ENCODE results near the gene CNTROB.

The CNTROB gene

GRCh38 chr17:7982173-7982572 lies 50.2 kb downstream of the CNTROB start:
- Histone ChIP-seq H3K27me3 (ENCODE audit: control insufficient read depth, insufficient read depth, low read length) (peaks cover 6% of the 10 kb centered on the region), H3K4me1 (ENCODE audit: control insufficient read depth, insufficient read depth, low read length) (no peaks in the 10 kb centered on the region)

GRCh38 chr17:7982666-7983065 lies 50.7 kb downstream of the CNTROB start:
- no peaks in the 10 kb centered on the region for H3K36me3 ChIP-seq (ENCODE audit: control insufficient read depth, insufficient read depth, low read length)

More at GRCh38 chr17:7982173-7982572, 50.2 kb downstream of the CNTROB start:
- Histone ChIP-seq H3K9me3 (ENCODE audit: control insufficient read depth, low read length) (no peaks in the 10 kb centered on the region), H3K9ac (ENCODE audit: low read length) (no peak overlapping the region), H3K36me3 (ENCODE audit: control insufficient read depth, insufficient read depth, low read length) (no peaks in the 10 kb centered on the region), H3K4me3 (ENCODE audit: low read length) (no peak overlapping the region)

GRCh38 chr17:7984904-7985303 lies 52.9 kb downstream of the CNTROB start:
- Histone ChIP-seq H3K9me3 (ENCODE audit: control insufficient read depth, low read length) (no peaks in the 10 kb centered on the region), H3K4me1 (ENCODE audit: control insufficient read depth, insufficient read depth, low read length) (no peaks in the 10 kb centered on the region), H3K4me3 (ENCODE audit: low read length) (no peak overlapping the region), H3K27me3 (ENCODE audit: control insufficient read depth, insufficient read depth, low read length) (peaks cover 6% of the 10 kb centered on the region), H3K36me3 (ENCODE audit: control insufficient read depth, insufficient read depth, low read length) (no peaks in the 10 kb centered on the region), H3K9ac (ENCODE audit: low read length) (no peak overlapping the region)

More at GRCh38 chr17:7982666-7983065, 50.7 kb downstream of the CNTROB start:
- Histone ChIP-seq H3K9me3 (ENCODE audit: control insufficient read depth, low read length) (no peaks in the 10 kb centered on the region), H3K27me3 (ENCODE audit: control insufficient read depth, insufficient read depth, low read length) (peaks cover 6% of the 10 kb centered on the region), H3K4me3 (ENCODE audit: low read length) (no peak overlapping the region), H3K4me1 (ENCODE audit: control insufficient read depth, insufficient read depth, low read length) (no peaks in the 10 kb centered on the region), H3K9ac (ENCODE audit: low read length) (no peak overlapping the region)

- H3K9me3 ChIP-seq (ENCODE audit: control insufficient read depth, low read length) = no peaks in the 10 kb centered on the region
- no peak overlapping the region for H3K9ac ChIP-seq (ENCODE audit: low read length)
- H3K27me3 ChIP-seq (ENCODE audit: control insufficient read depth, insufficient read depth, low read length) = no peaks in the 10 kb centered on the region
- H3K4me1 ChIP-seq (ENCODE audit: control insufficient read depth, insufficient read depth, low read length) = no peaks in the 10 kb centered on the region
- no peak overlapping the region for H3K4me3 ChIP-seq (ENCODE audit: low read length)
- no peaks in the 10 kb centered on the region for H3K36me3 ChIP-seq (ENCODE audit: control insufficient read depth, insufficient read depth, low read length)
These were observed 55.3 kb downstream of the CNTROB start for GRCh38 chr17:7987112-7987893.

GRCh38 chr17:7988750-7989178 lies 56.8 kb downstream of the CNTROB start:
- no peak overlapping the region for H3K9ac ChIP-seq (ENCODE audit: low read length)

GRCh38 chr17:7989781-7990655 lies 58.0 kb downstream of the CNTROB start:
- peak overlapping the region; percentile 56 for H3K4me3 ChIP-seq (ENCODE audit: low read length)

More at GRCh38 chr17:7988750-7989178, 56.8 kb downstream of the CNTROB start:
- Histone ChIP-seq H3K27me3 (ENCODE audit: control insufficient read depth, insufficient read depth, low read length) (no peaks in the 10 kb centered on the region), H3K9me3 (ENCODE audit: control insufficient read depth, low read length) (no peaks in the 10 kb centered on the region), H3K4me1 (ENCODE audit: control insufficient read depth, insufficient read depth, low read length) (no peaks in the 10 kb centered on the region), H3K36me3 (ENCODE audit: control insufficient read depth, insufficient read depth, low read length) (no peaks in the 10 kb centered on the region), H3K4me3 (ENCODE audit: low read length) (no peak overlapping the region)

GRCh38 chr17:7992516-7992915 lies 60.5 kb downstream of the CNTROB start:
- Histone ChIP-seq H3K4me1 (ENCODE audit: control insufficient read depth, insufficient read depth, low read length) (peaks cover 7% of the 10 kb centered on the region), H3K36me3 (ENCODE audit: control insufficient read depth, insufficient read depth, low read length) (no peaks in the 10 kb centered on the region), H3K9ac (ENCODE audit: low read length) (no peak overlapping the region), H3K27me3 (ENCODE audit: control insufficient read depth, insufficient read depth, low read length) (peaks cover 4% of the 10 kb centered on the region), H3K4me3 (ENCODE audit: low read length) (no peak overlapping the region), H3K9me3 (ENCODE audit: control insufficient read depth, low read length) (no peaks in the 10 kb centered on the region)

More at GRCh38 chr17:7989781-7990655, 58.0 kb downstream of the CNTROB start:
- Histone ChIP-seq H3K4me1 (ENCODE audit: control insufficient read depth, insufficient read depth, low read length) (no peaks in the 10 kb centered on the region), H3K36me3 (ENCODE audit: control insufficient read depth, insufficient read depth, low read length) (no peaks in the 10 kb centered on the region), H3K9ac (ENCODE audit: low read length) (peak overlapping the region; percentile 65), H3K27me3 (ENCODE audit: control insufficient read depth, insufficient read depth, low read length) (peaks cover 4% of the 10 kb centered on the region), H3K9me3 (ENCODE audit: control insufficient read depth, low read length) (no peaks in the 10 kb centered on the region)

- Histone ChIP-seq H3K36me3 (ENCODE audit: control insufficient read depth, insufficient read depth, low read length) (no peaks in the 10 kb centered on the region), H3K9ac (ENCODE audit: low read length) (no peak overlapping the region), H3K9me3 (ENCODE audit: control insufficient read depth, low read length) (no peaks in the 10 kb centered on the region), H3K27me3 (ENCODE audit: control insufficient read depth, insufficient read depth, low read length) (peaks cover 4% of the 10 kb centered on the region), H3K4me3 (ENCODE audit: low read length) (no peak overlapping the region), H3K4me1 (ENCODE audit: control insufficient read depth, insufficient read depth, low read length) (peaks cover 8% of the 10 kb centered on the region)
These were observed 60.9 kb downstream of the CNTROB start for GRCh38 chr17:7992924-7993323.

- Histone ChIP-seq H3K9me3 (ENCODE audit: control insufficient read depth, low read length) (no peaks in the 10 kb centered on the region), H3K9ac (ENCODE audit: low read length) (no peak overlapping the region), H3K27me3 (ENCODE audit: control insufficient read depth, insufficient read depth, low read length) (peaks cover 10% of the 10 kb centered on the region), H3K36me3 (ENCODE audit: control insufficient read depth, insufficient read depth, low read length) (no peaks in the 10 kb centered on the region), H3K4me3 (ENCODE audit: low read length) (no peak overlapping the region), H3K4me1 (ENCODE audit: control insufficient read depth, insufficient read depth, low read length) (peaks cover 8% of the 10 kb centered on the region)
These were observed 62.1 kb downstream of the CNTROB start for GRCh38 chr17:7993972-7994589.

GRCh38 chr17:7995724-7996123 lies 63.7 kb downstream of the CNTROB start:
- no peak overlapping the region for H3K9ac ChIP-seq (ENCODE audit: low read length)
- H3K27me3 ChIP-seq (ENCODE audit: control insufficient read depth, insufficient read depth, low read length) = peaks cover 15% of the 10 kb centered on the region
- H3K9me3 ChIP-seq (ENCODE audit: control insufficient read depth, low read length) = no peaks in the 10 kb centered on the region
- no peak overlapping the region for H3K4me3 ChIP-seq (ENCODE audit: low read length)
- H3K36me3 ChIP-seq (ENCODE audit: control insufficient read depth, insufficient read depth, low read length) = no peaks in the 10 kb centered on the region
- peaks cover 8% of the 10 kb centered on the region for H3K4me1 ChIP-seq (ENCODE audit: control insufficient read depth, insufficient read depth, low read length)

GRCh38 chr17:7997186-7997585 lies 65.2 kb downstream of the CNTROB start:
- Histone ChIP-seq H3K9ac (ENCODE audit: low read length) (no peak overlapping the region), H3K4me3 (ENCODE audit: low read length) (no peak overlapping the region), H3K36me3 (ENCODE audit: control insufficient read depth, insufficient read depth, low read length) (no peaks in the 10 kb centered on the region), H3K4me1 (ENCODE audit: control insufficient read depth, insufficient read depth, low read length) (peaks cover 10% of the 10 kb centered on the region), H3K9me3 (ENCODE audit: control insufficient read depth, low read length) (no peaks in the 10 kb centered on the region), H3K27me3 (ENCODE audit: control insufficient read depth, insufficient read depth, low read length) (peaks cover 27% of the 10 kb centered on the region)
